Prostate gland (tissue), 2 donors: Measurements from ENCODE around the gene GBP3.

Experiments
- POLR2A ChIP-seq: fragments of 450-650 bp; IDR thresholded peaks from one replicate; pipeline ENCODE4 v1.6.1; 2016; ENCODE audit warnings: antibody characterized with exemption, mild to moderate bottlenecking
- POLR2AphosphoS5 ChIP-seq: sonication (generic); formaldehyde crosslinking; IDR thresholded peaks from one replicate; pipeline ENCODE4 v1.6.1; 2017; ENCODE audit warnings: antibody characterized with exemption
- TF ChIP-seq, protein P1 (sequence below), 4 experiments: fragments of 200-600 bp in 2 of 4; fragments of 450-650 bp in 2 of 4; sonication (generic) in 2 of 4; IDR thresholded peaks; 1 replicate in 3 of 4; 2 replicates in 1 of 4; pipeline ENCODE4 v1.5.1; 2016 to 2019; ENCODE audit warnings: antibody characterized with exemption in 4 of 4, mild to moderate bottlenecking in 2 of 4, moderate library complexity in 2 of 4

DNA sequence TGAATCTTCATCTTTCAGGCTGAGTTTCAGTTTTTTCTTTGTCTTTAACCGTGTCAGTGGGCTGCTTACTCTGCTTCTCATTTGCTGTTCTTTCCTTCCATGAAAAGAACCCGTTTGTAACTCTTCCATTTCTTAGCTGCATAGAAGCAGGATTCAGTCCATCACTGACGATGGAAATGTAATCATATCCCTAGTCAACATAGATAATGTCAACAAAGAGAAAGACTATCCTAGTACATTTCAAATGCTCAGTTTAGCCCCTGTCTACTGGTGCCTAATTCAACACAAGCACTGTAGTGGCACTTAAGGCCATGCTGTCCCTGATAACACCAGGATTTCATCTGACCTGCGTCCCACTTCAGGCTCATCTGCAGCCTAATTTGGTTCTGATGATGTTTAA lies 42.0 kb upstream of the GBP3 start:
- TF ChIP-seq POLR2A (no peak), POLR2AphosphoS5 (no peak)
- TF ChIP-seq, protein P1, sequence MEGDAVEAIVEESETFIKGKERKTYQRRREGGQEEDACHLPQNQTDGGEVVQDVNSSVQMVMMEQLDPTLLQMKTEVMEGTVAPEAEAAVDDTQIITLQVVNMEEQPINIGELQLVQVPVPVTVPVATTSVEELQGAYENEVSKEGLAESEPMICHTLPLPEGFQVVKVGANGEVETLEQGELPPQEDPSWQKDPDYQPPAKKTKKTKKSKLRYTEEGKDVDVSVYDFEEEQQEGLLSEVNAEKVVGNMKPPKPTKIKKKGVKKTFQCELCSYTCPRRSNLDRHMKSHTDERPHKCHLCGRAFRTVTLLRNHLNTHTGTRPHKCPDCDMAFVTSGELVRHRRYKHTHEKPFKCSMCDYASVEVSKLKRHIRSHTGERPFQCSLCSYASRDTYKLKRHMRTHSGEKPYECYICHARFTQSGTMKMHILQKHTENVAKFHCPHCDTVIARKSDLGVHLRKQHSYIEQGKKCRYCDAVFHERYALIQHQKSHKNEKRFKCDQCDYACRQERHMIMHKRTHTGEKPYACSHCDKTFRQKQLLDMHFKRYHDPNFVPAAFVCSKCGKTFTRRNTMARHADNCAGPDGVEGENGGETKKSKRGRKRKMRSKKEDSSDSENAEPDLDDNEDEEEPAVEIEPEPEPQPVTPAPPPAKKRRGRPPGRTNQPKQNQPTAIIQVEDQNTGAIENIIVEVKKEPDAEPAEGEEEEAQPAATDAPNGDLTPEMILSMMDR (IDR thresholded peaks at IDR 0.05), result no peak
